Erythroblast (primary cell): ENCODE data around the gene ABAT.

Source experiments
- GATA1 ChIP-seq: IDR thresholded peaks from 2 replicates; pipeline ENCODE4 v1.6.1; 2011; ENCODE audit warnings: low read depth, mild to moderate bottlenecking, control low read depth, low read length, moderate library complexity
- POLR2A ChIP-seq: IDR thresholded peaks from 2 replicates; pipeline ENCODE4 v1.6.1; 2011; ENCODE audit warnings: mild to moderate bottlenecking, low read length

DNA sequence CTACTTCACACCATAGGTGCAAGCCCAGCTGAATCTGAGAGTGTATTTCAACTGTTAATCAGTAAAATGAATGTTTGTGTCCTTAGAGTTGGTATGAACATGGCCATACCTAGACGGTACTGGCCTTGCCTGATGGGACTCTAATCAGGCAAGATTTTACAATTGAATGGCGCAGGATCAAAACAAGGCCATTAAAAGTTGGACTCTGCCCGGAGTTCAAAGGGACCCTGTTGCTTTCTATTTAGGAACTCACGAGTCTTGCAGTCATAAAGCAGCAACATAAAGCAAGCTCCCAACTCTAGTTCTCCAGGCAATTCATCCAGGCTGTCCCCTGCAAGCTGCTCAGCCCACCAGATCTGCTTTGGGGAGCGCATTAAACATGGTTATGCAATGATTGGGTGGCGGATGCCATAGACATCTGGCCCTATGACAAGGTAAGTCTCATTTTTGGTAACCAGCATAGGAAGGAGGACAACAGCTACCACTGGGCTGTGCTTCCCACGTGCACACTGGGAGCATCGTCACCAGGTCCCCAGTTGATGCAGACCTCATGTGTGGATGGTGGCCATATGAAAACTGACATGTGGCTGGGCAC, 114.3 kb downstream of the ABAT start:
- TF ChIP-seq POLR2A (no peak), GATA1 (no peak)
